Lower leg skin (tissue), 4 donors: ENCODE data around the gene ZNF280B. TPM values are rescaled to one million over a fixed set of nuclear protein-coding genes. Genes with fewer than 3 reads are reported as not detected.

Experiments
- DNase-seq, 2 donors: peaks; one replicate each; pipeline ENCODE4 v3.0.0-alpha.2; 2019; ENCODE audit warnings: low spot score in 2 of 2
- H3K4me3 ChIP-seq: fragments of 200-600 bp; sonication (generic); 2 replicates; pipeline ENCODE4 v1.5.1; 2017; ENCODE audit warnings: mild to moderate bottlenecking, low read depth; ENCODE audit not compliant: poor library complexity, severe bottlenecking
- POLR2A ChIP-seq, 2 donors: fragments of 450-650 bp; IDR thresholded peaks; one replicate each; pipeline ENCODE4 v1.6.1; 2016 to 2017; ENCODE audit warnings: antibody characterized with exemption in 2 of 2, mild to moderate bottlenecking in 1 of 2, moderate library complexity in 1 of 2
- WGBS, 2 donors: methylation state at CpG; one replicate each; pipeline ENCODE4 v1.1.5; 2018; 5-methylcytosine and 5-hydroxymethylcytosine counted together
- intact Hi-C: fragments of 100-400 bp; cut with DNase I; formaldehyde crosslinking; loops from one replicate; pipeline ENCODE4 v1.15.0; 2023; ENCODE audit warnings: low total_unique reads
- total RNA-seq, 4 donors: library from RNA; depleted of rRNA; stranded (reverse); fragments of >200 nt; gene quantifications; one replicate each; pipeline ENCODE4 v1.1.0, GENCODE V29; 2016
- TF ChIP-seq, protein P1 (sequence below), 3 donors: fragments of 450-650 bp; IDR thresholded peaks; one replicate each; pipeline ENCODE4 v1.5.1; 2016; ENCODE audit warnings: antibody characterized with exemption in 3 of 3, mild to moderate bottlenecking in 3 of 3, moderate library complexity in 2 of 3

ZNF280B gene
- total RNA-seq, 4 donors from 2014 or later, result 0.08 to 0.32 (median 0.24) TPM

DNA sequence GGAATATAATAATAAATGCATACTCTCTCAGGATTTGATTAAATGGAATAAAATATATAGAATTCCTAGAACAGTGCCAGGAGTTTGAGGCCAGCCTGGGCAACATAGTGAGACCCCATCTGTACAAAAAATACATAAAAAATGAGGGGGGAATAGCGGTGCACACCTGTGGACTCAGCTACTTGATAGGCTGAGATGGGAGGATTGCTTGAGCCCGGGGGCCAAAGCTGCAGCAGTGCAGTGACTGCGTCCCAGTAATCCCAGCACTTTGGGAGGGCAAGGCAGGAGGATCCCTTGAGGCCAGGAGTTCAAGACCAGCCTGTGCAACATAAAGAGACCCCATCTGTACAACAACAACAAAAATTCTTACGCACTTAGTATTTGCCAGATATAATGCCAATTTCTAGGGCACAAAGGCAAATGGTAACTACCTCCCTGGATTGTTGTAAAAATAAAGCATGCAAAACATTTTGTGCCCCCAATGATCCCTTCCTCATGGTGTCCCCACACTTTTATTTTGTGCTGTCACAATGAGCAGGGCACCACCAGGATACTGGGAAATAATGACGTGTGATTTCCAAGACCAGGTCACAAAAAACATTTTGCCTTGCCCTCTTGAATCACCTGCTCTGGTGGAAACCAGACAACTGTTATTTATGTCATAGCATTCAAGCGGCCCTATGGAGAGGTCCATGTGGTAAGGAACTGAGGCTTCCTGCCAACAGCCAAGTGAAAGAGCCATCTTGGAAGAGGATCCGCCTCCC lies 29.9 kb upstream of the ZNF280B start:
- 78 to 88% methylated on average over 7 of the region's 7 CpGs for WGBS, 2 donors
- no peak for TF ChIP-seq POLR2A (IDR thresholded peaks at IDR 0.05)
- TF ChIP-seq, protein P1, sequence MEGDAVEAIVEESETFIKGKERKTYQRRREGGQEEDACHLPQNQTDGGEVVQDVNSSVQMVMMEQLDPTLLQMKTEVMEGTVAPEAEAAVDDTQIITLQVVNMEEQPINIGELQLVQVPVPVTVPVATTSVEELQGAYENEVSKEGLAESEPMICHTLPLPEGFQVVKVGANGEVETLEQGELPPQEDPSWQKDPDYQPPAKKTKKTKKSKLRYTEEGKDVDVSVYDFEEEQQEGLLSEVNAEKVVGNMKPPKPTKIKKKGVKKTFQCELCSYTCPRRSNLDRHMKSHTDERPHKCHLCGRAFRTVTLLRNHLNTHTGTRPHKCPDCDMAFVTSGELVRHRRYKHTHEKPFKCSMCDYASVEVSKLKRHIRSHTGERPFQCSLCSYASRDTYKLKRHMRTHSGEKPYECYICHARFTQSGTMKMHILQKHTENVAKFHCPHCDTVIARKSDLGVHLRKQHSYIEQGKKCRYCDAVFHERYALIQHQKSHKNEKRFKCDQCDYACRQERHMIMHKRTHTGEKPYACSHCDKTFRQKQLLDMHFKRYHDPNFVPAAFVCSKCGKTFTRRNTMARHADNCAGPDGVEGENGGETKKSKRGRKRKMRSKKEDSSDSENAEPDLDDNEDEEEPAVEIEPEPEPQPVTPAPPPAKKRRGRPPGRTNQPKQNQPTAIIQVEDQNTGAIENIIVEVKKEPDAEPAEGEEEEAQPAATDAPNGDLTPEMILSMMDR (IDR thresholded peaks at IDR 0.05), result no peak
- intact Hi-C loops, result no loop called here
- no peak overlapping the region for H3K4me3 ChIP-seq
- DNase-seq, result no peak

- WGBS, 2 donors, result 45 to 50% methylated on average over 1 of the region's 1 CpG
- no peak overlapping the region for H3K4me3 ChIP-seq
- no peak for TF ChIP-seq POLR2A (IDR thresholded peaks at IDR 0.05)
- TF ChIP-seq, protein P1 (IDR thresholded peaks at IDR 0.05), result no peak
- intact Hi-C loops, result no loop called here
- DNase-seq, result no peak
Observed at GRCh38 chr22:22536916-22537315, 28.4 kb upstream of the ZNF280B start.

DNA sequence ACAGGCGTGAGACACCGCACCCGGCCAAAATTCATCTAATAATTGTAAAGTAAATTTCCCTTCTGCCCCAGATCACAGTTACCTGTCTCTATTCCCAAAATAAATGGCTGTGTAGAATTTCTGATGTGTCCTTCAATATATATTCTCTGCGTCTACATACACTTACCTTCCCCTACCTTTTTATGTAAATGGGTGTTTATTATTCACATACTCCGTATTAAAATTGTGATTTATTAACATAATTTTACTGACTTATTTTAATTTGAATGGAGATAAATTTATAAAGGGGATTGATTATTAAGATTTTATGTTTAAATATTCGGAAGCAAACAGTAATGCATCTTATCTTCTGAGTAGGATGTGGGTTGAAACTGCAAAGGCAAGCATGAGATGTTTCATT lies 28.0 kb upstream of the ZNF280B start:
- intact Hi-C loops, result no loop called here
- 79 to 91% methylated on average over 6 of the region's 6 CpGs for WGBS, 2 donors
- no peak for DNase-seq
- no peak for TF ChIP-seq POLR2A (IDR thresholded peaks at IDR 0.05)
- TF ChIP-seq, protein P1 (IDR thresholded peaks at IDR 0.05), result no peak
- no peak overlapping the region for H3K4me3 ChIP-seq

- no peak for DNase-seq
- TF ChIP-seq POLR2A (IDR thresholded peaks at IDR 0.05), result no peak
- TF ChIP-seq, protein P1 (IDR thresholded peaks at IDR 0.05), result no peak
- WGBS, 2 donors, result 79 to 84% methylated on average over 3 of the region's 3 CpGs
- H3K4me3 ChIP-seq, result no peak overlapping the region
- intact Hi-C loops, result no loop called here
Observed at GRCh38 chr22:22535662-22536061, 27.1 kb upstream of the ZNF280B start.

GRCh38 chr22:22534604-22535415 lies 26.3 kb upstream of the ZNF280B start:
- TF ChIP-seq, protein P1 (IDR thresholded peaks at IDR 0.05), result no peak
- TF ChIP-seq POLR2A (IDR thresholded peaks at IDR 0.05), result no peak
- DNase-seq, result no peak
- intact Hi-C loops, result no loop called here
- whole genome bisulfite sequencing, 2 donors, result 87 to 88% methylated on average over 9 of the region's 9 CpGs
- H3K4me3 ChIP-seq, result no peak overlapping the region
